GM19452 (cell line): ENCODE results near the gene KRT5.
"Not testable (repeated sequence)": the region's sequence is repeated elsewhere in the genome, so short reads cannot be mapped to it uniquely, and the experiment has no call there.

ENCODE experiments used
- ATAC-seq: cut with Tn5 transposase; IDR thresholded peaks from one replicate; pipeline ENCODE4 v1.9.1; 2021; ENCODE audit not compliant: unreplicated experiment

KRT5 gene

DNA sequence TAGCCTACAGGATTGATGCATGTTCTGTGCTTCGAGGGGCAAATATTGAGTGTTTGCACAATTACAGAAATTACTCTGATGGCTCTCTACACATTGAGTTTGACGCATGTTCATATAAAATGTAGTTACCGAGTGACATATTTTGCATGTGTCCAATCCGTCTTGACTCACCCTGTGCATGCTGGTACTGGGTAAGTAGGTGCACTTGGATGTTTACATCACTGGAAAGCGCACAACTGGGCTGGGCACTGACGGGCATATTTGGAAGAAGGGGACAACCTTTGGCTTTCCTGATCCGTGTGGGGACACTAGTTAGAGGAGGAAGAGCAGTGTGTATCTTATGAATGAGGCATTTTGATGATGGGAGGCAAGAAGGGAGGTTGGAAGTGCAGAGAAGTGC, 22.2 kb downstream of the KRT5 start:
- ATAC-seq = no peak

GRCh38 chr12:52496590-52497071, 23.6 kb downstream of the KRT5 start:
- ATAC-seq = no peak

- ATAC-seq = no peak
These were observed 24.1 kb downstream of the KRT5 start for GRCh38 chr12:52496054-52496453.

DNA sequence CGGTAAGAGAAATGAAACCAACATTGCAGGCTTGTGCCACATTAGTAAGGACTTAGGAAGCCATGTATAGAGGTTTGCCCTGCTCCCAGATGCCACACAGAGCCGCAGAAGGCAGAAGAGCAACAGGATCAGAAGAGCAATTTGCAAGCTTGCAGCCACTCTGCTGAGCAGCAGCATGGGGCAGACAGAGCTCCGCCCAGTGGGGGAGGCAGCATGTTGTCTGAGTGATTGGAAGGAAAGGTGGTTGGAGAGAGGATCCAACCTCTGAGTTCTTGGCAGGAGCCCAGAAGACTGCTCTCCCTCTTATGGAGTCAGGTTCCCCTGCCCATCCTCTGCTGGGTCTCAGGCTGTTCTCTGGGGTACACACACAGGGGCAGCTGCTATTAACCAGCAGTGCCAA, 24.8 kb downstream of the KRT5 start:
- ATAC-seq = no peak

DNA sequence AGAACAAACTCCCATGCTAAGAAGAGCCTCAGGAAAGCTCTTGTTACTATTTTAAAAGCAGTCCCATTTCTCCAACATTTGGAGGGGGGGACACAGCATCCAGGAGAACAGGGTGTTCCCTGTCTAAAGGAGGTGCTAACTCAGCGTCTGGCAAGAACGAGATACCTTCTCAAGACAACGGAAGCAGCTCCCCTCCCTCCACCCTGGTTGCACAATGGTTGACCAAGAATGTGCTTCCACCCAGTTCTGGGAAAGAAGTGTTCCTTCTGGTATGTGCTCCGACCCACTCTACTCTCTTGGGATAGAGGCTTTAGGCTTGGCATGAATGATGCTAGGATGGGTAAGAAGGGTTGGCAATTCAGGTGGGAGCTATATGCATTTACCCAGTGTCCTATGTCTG, 25.7 kb downstream of the KRT5 start:
- ATAC-seq = no peak

- no peak for ATAC-seq
These were observed 26.1 kb downstream of the KRT5 start for GRCh38 chr12:52494100-52494499.

DNA sequence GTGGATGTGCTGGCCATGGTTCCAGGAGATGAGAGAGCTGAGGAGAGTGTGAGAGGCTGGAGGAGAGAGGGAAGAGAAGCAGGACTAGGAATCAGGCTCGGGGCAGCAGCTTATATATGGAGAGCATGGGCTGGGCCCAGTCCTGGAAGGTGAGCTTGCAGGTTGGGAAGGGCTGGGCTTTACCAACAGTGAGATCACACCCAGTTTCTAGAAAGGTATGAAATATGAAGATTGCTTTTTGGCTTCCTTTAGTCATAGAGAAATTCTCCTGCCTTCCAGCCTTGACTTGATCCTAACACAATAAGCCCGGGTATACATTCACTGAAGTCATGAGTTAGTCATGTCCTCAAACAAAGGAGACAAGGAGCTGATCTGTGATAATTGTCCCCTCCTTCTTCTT, 27.0 kb downstream of the KRT5 start, which contains the start of gene KRT6A:
KRT6A (minus strand) TSS at position 86 of the 400 bp plus-strand sequence; CDS start at position 17, 69 bp downstream.
- ATAC-seq = no peak

DNA sequence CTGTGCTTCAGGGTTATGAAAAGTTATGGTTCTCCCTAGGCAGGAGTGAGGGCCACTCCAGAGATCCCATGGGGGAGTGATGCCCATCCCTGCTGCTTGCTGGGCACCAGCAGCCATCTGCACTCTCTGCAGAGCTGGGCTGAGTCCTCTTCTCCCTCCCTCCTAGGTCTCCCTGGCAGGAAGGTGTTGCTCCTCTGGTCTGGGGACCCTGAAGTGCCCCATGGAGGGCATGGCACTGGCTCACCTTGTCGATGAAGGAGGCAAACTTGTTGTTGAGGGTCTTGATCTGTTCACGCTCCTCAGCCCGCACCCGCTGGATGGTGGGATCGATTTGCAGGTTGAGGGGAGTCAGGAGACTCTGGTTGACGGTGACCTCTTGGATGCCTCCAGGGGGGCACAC, 27.8 kb downstream of the KRT5 start:
- ATAC-seq = not testable (repeated sequence)

GRCh38 chr12:52491495-52491894, 28.7 kb downstream of the KRT5 start:
- ATAC-seq = not testable (repeated sequence)

DNA sequence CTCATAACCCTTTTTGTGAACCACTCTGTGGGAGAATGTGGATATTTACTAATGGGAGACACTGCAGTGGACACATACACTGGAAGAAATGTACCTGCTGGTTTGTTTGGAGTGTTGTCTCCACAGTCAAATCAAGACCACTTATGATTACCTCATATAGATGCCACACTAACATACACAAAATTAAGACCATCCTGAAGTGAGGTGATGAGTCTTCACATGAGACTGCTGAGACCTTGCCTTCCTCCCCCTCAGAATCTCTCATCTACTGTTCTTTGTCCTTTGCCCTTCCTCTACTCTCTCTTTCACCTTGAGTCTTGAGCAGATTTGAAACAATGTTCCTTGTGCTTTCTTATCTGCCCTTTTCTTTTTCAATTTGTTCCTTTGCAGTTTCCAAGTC, 31.5 kb downstream of the KRT5 start:
- no peak for ATAC-seq

DNA sequence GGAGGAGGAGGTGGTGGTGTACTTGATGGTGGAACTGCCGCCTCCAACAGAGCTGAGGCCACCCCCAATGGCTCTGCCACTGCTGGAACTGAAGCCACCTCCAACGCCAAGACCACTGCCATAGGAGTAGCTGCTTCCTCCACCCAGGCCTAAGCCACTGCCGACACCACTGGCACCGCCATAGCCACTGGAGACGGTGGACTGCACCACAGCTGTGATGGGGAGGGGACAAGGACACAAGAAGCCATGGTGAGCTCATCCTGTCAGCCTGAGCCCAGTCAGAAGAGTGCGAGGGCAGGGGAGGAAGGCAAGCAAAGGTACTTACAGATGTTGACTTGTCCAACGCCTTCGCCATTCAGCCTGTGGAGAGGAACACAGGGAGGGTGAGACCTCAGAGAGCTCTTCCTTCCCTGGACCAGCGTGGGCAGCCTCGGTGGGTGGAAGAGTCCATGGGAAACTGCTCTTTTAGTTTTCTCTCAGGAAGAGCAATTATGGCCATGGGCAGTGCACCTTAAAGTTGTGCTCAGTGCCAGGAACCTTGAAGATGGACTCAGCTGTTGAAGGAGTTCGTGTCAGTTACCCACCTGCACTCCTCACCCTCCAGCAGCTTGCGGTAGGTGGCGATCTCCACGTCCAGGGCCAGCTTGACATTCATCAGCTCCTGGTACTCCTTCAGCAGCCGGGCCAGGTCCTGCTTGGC, 32.3 kb downstream of the KRT5 start:
- not testable (repeated sequence) for ATAC-seq

DNA sequence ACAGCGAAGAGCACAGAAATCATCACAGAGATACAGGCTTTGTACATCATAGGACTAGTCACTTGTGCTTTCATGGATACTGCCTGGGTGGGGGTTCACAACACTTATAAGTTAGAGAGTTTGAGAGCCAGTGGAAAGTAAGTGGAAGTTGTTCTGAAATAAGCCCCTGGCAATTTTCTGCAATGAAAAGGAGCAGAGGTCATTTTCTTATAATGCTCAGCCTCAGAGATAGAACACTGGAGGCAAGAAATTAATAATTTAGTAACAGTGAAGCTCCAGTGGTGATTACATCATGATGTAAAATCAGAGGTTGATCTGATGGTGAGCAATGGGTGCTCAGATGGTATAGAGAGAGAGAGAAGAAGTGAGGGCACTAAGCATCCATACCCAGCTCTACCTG, 33.0 kb downstream of the KRT5 start:
- no peak for ATAC-seq

GRCh38 chr12:52486166-52487105, 33.8 kb downstream of the KRT5 start:
- ATAC-seq = no peak

- ATAC-seq = no peak
These were observed 40.1 kb downstream of the KRT5 start for GRCh38 chr12:52480073-52480472.

- no peak for ATAC-seq
These were observed 42.5 kb downstream of the KRT5 start for GRCh38 chr12:52477651-52478050.

DNA sequence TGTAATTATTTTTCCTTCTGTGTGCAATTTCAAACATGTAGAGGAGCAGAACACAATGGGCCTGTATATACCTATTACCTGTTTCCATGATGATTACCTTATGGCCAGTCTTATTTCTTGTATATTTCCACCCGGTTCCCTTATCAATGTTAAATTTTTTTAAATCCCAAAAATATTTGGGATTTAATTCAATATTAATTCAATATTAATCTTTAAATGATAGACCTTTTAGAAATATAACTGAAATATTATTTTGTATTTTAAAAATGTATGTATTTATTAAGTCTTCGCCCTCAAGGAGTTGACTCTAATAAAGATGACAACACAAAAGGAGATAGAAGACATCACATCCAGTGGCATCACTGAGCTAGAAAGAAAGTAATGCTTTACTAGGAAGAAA, 46.0 kb downstream of the KRT5 start:
- no peak for ATAC-seq

DNA sequence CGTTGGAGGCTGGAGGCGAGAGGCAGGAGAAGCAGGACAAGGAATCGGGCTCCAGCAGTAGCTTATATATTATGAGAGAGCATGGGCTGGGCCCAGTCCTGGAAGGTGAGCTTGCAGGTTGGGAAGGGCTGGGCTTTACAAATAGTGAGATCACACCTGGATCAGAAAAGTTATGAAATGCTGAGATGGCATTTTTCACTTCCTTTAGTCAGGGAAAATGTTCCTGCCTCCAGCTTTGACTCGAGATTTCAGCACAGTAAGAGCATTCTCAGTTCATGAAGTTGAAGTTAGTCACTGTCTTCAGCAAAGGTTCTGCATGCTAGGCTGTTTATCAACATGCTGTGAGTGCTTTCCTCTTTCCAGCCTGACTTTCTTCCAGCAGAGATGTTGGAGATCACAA, 46.4 kb downstream of the KRT5 start, which contains the start of gene KRT6C:
KRT6C (minus strand) TSS at position 38 of the 400 bp plus-strand sequence. CDS start 68 bp downstream, outside the sequence.
- no peak for ATAC-seq

GRCh38 chr12:52469853-52470252, 50.3 kb downstream of the KRT5 start:
- no peak for ATAC-seq

DNA sequence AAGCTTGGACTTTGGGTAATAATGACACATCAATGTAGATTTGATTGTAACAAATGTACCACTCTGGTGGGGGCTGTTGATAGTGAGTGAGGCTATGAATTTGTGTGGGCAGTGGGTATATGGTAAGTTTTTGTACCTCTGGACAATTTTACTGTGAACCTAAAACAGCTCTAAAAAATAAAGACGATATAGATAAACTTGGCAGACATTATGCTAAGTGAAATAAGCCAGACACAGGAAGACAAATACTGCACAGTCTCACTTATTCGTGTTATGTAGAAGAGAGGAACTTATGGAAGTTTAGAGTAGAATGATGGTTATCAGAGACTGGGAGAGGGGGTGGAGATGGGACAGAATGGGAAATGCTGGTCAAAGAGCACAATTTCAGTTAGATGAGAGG, 55.3 kb downstream of the KRT5 start:
- no peak for ATAC-seq
